ENCODE results near the gene FERMT3. TPM values are rescaled to one million over a fixed set of nuclear protein-coding genes. Genes with fewer than 3 reads are reported as not detected.

FERMT3 gene
- total and polyA plus RNA-seq, 2 of the 13 experiments (the other 11 are each of a cell fraction or from before 2014, with no cell fraction given) = 0.29 TPM; not detected in 1

DNA sequence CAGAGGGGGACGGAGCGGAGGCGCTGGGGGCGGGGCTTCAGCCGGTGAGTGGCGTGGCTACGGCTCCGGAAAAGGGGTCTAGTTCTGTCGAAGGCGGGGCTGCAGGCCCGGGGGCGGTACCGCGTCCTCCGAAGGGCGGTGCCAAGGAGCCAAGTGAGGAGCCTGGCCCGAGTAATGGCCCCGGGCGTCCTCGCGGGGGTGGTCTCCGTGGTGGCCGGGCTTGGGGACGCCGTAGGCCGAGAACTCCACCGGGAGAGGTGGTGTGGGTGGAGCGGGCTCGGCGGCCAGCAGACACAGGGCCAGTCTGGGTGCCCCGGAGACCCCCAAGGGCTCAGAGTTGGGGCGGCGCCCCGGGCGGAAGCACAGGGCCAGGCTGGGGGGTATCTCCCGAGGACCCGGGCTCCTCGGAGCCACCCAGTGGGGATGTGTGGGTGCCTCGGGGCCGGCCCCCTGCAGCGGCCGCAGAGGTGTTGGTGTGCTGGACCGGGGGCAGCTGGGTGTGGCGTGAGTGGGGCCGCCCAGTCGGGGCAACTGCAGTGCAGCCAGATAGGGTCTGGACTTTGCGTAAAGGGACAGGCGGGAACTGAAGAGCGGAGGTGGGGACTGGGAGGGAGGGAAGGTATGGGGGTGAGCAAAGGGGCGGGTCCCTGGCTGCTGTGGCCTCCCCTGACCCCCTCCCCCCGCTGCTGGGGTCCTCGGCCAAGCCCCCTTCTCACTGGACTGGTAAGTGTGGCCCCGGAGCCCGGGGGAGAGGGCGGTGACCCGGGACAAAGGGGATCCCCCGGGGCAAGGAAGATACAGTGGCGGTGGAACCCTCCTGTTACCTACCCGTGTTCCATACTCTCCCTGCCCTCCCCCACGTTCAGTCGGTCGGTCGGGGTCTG lies 35.2 kb downstream of the FERMT3 start (continued):
- 0 out of 2 replicates have a peak, but pooled peaks have one; percentile 58 for TF ChIP-seq ZNF550 (CRISPR knock-in tag; IDR thresholded peaks at IDR 0.05; ENCODE audit: borderline replicate concordance)
- no peak for TF ChIP-seq ZNF225 (CRISPR knock-in tag; IDR thresholded peaks at IDR 0.05)
- TF ChIP-seq ZNF768 (CRISPR knock-in tag; IDR thresholded peaks at IDR 0.05) = peak; percentile 50; the same call in 1 of the 2 replicates
- 0 out of 2 replicates have a peak, but pooled peaks have one; percentile 15 for TF ChIP-seq ARHGAP35 (CRISPR knock-in tag; IDR thresholded peaks at IDR 0.05; ENCODE audit: borderline replicate concordance)
- TF ChIP-seq ZNF720 (CRISPR knock-in tag; IDR thresholded peaks at IDR 0.05) = no peak
- no peak for TF ChIP-seq ZNF33A (CRISPR knock-in tag; IDR thresholded peaks at IDR 0.05; ENCODE audit: borderline replicate concordance)
- TF ChIP-seq SAP130 (CRISPR knock-in tag; IDR thresholded peaks at IDR 0.05; ENCODE audit: low read depth) = peak; percentile 50
- TF ChIP-seq ISX (CRISPR knock-in tag; conservative IDR thresholded peaks at IDR 0.05) = no peak
- TF ChIP-seq, protein P1, sequence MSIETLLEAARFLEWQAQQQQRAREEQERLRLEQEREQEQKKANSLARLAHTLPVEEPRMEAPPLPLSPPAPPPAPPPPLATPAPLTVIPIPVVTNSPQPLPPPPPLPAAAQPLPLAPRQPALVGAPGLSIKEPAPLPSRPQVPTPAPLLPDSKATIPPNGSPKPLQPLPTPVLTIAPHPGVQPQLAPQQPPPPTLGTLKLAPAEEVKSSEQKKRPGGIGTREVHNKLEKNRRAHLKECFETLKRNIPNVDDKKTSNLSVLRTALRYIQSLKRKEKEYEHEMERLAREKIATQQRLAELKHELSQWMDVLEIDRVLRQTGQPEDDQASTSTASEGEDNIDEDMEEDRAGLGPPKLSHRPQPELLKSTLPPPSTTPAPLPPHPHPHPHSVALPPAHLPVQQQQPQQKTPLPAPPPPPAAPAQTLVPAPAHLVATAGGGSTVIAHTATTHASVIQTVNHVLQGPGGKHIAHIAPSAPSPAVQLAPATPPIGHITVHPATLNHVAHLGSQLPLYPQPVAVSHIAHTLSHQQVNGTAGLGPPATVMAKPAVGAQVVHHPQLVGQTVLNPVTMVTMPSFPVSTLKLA (IDR thresholded peaks at IDR 0.05) = no peak
- TF ChIP-seq ZSCAN20 (CRISPR knock-in tag; IDR thresholded peaks at IDR 0.05; ENCODE audit: borderline replicate concordance) = no peak
- no peak for TF ChIP-seq TCF12 (IDR thresholded peaks at IDR 0.05)
- TF ChIP-seq TCF12 (CRISPR knock-in tag; IDR thresholded peaks at IDR 0.05) = peak; percentile 75; the same call in 1 of the 2 replicates
